Neutrophil (primary cell): Measurements from ENCODE around the gene VPREB1.

Experiments used
- H3K27ac ChIP-seq: fragments of 200-600 bp; sonication (generic); 2 replicates; pipeline ENCODE4 v1.5.1; 2016; ENCODE audit warnings: mild to moderate bottlenecking, moderate library complexity
- H3K27me3 ChIP-seq: fragments of 200-600 bp; sonication (generic); 2 replicates; pipeline ENCODE4 v1.6.0; 2016; ENCODE audit warnings: mild to moderate bottlenecking
- H3K36me3 ChIP-seq: fragments of 200-600 bp; sonication (generic); 2 replicates; pipeline ENCODE4 v1.5.1; 2017
- H3K4me1 ChIP-seq, 2 experiments: fragments of 200-600 bp in 1 of 2; sonication (generic) in 1 of 2; 1 replicate in 1 of 2; 2 replicates in 1 of 2; pipeline versions ENCODE4 v1.5.1 to v1.6.1; 2013 to 2016; ENCODE audit warnings: low read depth in 1 of 2, low read length in 1 of 2, mild to moderate bottlenecking in 1 of 2, moderate library complexity in 1 of 2; ENCODE audit not compliant: control insufficient read depth in 1 of 2, insufficient read depth in 1 of 2
- H3K4me3 ChIP-seq, 2 experiments: fragments of 200-600 bp in 1 of 2; sonication (generic) in 1 of 2; 1 replicate in 1 of 2; 2 replicates in 1 of 2; pipeline ENCODE4 v1.5.1; 2013 to 2016; ENCODE audit warnings: low read depth in 1 of 2, low read length in 1 of 2, mild to moderate bottlenecking in 1 of 2, moderate library complexity in 1 of 2
- H3K9me3 ChIP-seq: fragments of 200-600 bp; sonication (generic); 2 replicates; pipeline ENCODE4 v1.5.1; 2016
- TF ChIP-seq, protein P1 (sequence below): fragments of 200-600 bp; sonication (generic); IDR thresholded peaks from 2 replicates; pipeline ENCODE4 v1.5.1; 2016; ENCODE audit warnings: antibody characterized with exemption

Gene VPREB1, protein sequence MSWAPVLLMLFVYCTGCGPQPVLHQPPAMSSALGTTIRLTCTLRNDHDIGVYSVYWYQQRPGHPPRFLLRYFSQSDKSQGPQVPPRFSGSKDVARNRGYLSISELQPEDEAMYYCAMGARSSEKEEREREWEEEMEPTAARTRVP

DNA sequence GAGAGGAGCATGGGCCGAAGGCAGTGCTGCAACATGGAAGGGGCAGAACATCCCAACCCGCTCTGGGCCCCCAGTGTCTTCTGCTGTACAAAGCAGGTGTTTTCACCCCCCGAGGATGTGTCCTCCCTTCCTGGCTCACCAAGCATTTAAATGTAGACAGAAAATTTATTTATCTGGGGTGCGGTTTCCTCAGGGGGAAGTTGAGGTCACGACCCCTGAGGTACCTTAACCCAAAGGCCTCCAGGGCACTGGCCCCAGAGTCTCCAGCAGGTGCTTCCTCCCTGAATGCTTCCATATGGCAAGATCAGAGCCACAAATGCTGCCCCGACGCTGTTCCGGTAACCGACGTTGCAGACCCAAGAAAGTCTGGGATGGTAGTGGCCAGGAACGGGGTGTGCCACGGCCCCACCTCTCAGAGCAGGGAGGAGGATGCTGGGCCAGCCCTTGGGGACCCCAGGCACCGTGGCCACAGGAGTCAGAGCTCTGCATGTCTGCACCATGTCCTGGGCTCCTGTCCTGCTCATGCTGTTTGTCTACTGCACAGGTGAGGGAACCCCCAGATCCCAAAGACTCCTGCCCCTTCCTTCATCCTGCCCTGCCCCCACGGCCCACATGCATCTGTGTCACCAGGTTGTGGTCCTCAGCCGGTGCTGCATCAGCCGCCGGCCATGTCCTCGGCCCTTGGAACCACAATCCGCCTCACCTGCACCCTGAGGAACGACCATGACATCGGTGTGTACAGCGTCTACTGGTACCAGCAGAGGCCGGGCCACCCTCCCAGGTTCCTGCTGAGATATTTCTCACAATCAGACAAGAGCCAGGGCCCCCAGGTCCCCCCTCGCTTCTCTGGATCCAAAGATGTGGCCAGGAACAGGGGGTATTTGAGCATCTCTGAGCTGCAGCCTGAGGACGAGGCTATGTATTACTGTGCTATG, at the start of gene VPREB1:
VPREB1 (plus strand) TSS at position 471 of the 935 bp plus-strand sequence; CDS start at position 499, 28 bp downstream.
- no peak within 1 kb of the TSS for H3K27ac ChIP-seq
- no peaks in the 10 kb centered on the region for H3K9me3 ChIP-seq
- TF ChIP-seq, protein P1, sequence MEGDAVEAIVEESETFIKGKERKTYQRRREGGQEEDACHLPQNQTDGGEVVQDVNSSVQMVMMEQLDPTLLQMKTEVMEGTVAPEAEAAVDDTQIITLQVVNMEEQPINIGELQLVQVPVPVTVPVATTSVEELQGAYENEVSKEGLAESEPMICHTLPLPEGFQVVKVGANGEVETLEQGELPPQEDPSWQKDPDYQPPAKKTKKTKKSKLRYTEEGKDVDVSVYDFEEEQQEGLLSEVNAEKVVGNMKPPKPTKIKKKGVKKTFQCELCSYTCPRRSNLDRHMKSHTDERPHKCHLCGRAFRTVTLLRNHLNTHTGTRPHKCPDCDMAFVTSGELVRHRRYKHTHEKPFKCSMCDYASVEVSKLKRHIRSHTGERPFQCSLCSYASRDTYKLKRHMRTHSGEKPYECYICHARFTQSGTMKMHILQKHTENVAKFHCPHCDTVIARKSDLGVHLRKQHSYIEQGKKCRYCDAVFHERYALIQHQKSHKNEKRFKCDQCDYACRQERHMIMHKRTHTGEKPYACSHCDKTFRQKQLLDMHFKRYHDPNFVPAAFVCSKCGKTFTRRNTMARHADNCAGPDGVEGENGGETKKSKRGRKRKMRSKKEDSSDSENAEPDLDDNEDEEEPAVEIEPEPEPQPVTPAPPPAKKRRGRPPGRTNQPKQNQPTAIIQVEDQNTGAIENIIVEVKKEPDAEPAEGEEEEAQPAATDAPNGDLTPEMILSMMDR: no peak
- peaks cover 0 to 6% of the 10 kb centered on the region in 2 experiments for H3K4me1 ChIP-seq
- H3K36me3 ChIP-seq: no peaks in the 10 kb centered on the region
- H3K27me3 ChIP-seq: no peaks in the 10 kb centered on the region
- no peak within 1 kb of the TSS for H3K4me3 ChIP-seq

DNA sequence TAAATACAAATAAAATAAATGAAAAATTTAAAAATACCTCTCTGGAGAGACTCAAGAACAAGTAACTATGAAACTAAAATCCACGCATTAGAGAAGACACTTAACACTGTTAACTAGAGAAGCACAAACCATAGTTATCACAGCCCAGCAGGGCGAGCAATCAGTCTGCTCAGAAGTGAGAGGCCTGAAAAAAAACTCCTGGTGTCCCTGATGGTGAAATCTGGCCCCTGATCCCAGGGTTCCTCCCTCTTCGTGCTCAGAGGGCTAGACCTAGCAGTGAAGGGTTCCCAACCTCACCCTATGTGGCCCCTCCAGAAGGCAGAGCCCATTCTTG, 49.7 kb upstream of the VPREB1 start:
- no peaks in the 10 kb centered on the region for H3K9me3 ChIP-seq
- no peaks in the 10 kb centered on the region for H3K36me3 ChIP-seq
- no peaks in the 10 kb centered on the region for H3K4me1 ChIP-seq
- no peak overlapping the region for H3K27ac ChIP-seq
- H3K27me3 ChIP-seq: peaks cover 25% of the 10 kb centered on the region
- TF ChIP-seq, protein P1: no peak
- no peak overlapping the region for H3K4me3 ChIP-seq

DNA sequence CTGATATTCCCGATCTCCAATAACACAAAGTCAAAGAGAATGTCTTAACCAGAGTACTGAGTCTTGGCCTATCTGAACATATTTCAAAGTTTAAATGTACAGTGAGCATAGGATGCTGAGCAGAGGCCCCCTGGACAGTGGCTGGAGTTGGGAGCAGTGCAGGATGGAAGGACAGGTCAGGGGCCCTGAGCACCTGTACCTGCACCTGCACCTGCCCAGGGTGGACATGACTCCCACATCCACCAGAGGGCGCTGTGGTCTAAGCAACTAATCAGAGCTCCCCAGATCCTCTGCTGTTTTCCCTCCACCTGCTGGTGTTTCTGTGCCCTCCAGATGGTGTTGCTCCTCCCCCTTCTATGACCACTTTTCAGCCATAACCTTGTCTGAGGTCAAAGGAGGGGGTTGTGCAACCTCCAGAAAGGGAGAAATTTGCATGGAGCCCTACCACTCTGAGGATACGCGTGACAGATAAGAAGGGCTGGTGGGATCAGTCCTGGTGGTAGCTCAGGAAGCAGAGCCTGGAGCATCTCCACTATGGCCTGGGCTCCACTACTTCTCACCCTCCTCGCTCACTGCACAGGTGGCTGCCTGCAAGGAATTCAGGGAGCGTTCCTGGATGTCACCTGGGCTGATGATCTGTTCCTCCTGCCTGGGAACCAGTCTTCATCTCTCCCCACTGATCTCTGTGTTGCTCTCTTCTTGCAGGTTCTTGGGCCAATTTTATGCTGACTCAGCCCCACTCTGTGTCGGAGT, 49.1 kb upstream of the VPREB1 start:
- Histone ChIP-seq H3K4me3 (no peak overlapping the region), H3K36me3 (no peaks in the 10 kb centered on the region), H3K4me1 (no peaks in the 10 kb centered on the region), H3K9me3 (no peaks in the 10 kb centered on the region), H3K27ac (no peak overlapping the region), H3K27me3 (peaks cover 24% of the 10 kb centered on the region)
- TF ChIP-seq, protein P1: peak; percentile 83

DNA sequence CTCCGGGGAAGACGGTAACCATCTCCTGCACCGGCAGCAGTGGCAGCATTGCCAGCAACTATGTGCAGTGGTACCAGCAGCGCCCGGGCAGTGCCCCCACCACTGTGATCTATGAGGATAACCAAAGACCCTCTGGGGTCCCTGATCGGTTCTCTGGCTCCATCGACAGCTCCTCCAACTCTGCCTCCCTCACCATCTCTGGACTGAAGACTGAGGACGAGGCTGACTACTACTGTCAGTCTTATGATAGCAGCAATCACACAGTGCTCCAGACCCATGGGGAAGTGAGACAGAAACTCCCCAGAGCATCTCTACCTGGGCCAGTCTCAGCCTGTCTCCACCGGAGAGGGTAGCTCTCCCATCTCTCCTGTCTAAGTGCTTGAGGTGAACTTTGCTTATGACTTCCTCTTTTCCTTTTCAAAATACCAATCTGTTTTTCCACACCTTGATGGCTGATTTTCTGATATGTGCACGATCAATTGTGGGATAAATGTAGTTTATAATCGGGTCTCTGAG, 48.5 kb upstream of the VPREB1 start:
- Histone ChIP-seq H3K27me3 (peaks cover 26% of the 10 kb centered on the region), H3K9me3 (no peaks in the 10 kb centered on the region), H3K36me3 (no peaks in the 10 kb centered on the region), H3K27ac (no peak overlapping the region), H3K4me3 (no peak overlapping the region), H3K4me1 (no peaks in the 10 kb centered on the region)
- TF ChIP-seq, protein P1: no peak

DNA sequence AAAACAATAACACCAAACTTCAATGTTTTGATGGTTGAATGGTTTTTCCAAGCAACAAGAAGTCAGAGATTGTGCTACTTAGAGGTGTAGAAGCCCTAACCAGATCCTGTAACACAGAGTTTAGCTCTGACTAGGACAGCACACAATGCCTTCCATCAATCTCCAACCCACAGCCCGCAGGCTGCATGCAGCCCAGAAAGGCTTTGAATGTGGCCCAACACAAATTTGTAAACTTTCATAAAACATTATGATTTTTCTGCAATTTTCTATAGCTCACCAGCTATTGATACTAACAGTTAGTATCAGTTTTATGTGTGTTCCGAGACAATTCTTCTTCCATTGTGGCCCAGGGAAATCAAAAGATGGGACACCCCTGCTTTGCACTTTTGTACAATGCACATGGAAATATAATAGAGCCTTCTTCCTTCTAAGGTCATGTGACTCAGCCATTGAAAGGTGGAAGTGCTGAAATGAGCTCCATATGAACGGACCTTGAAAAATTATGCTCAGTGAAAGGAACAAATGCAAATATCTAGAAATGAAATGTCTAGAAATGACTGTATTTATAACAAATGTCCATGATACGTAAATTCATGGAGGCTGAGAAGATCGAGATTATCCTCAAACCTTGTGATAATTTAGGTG, 47.6 kb upstream of the VPREB1 start:
- no peaks in the 10 kb centered on the region for H3K9me3 ChIP-seq
- TF ChIP-seq, protein P1: no peak
- H3K27ac ChIP-seq: no peak overlapping the region
- H3K27me3 ChIP-seq: peaks cover 31% of the 10 kb centered on the region
- no peaks in the 10 kb centered on the region for H3K4me1 ChIP-seq
- H3K36me3 ChIP-seq: no peaks in the 10 kb centered on the region
- no peak overlapping the region for H3K4me3 ChIP-seq
